Lower lobe of right lung (tissue), 2 donors: ENCODE measurements around the gene ACOT12. TPM values are rescaled to one million over a fixed set of nuclear protein-coding genes. Genes with fewer than 3 reads are reported as not detected.

Experiments used
- ATAC-seq, 2 donors: fragments of 200-7000 bp; cut with Tn5 transposase; one replicate each; pipeline ENCODE4 v1.9.1; 2020 to 2022; ENCODE audit warnings: mild to moderate bottlenecking in 2 of 2, moderate library complexity in 2 of 2
- DNase-seq: peaks from one replicate; pipeline ENCODE4 v3.0.0-alpha.2; 2020
- H3K27ac ChIP-seq: fragments of 200-600 bp; one replicate; pipeline ENCODE4 v1.8.0; 2022
- H3K27me3 ChIP-seq: fragments of 200-600 bp; one replicate; pipeline ENCODE4 v1.8.0; 2022; ENCODE audit warnings: low read depth
- H3K36me3 ChIP-seq: fragments of 200-600 bp; one replicate; pipeline ENCODE4 v1.8.0; 2022; ENCODE audit warnings: mild to moderate bottlenecking
- H3K4me1 ChIP-seq: fragments of 200-600 bp; one replicate; pipeline ENCODE4 v1.8.0; 2022
- H3K4me3 ChIP-seq: fragments of 200-600 bp; one replicate; pipeline ENCODE4 v1.8.0; 2022; ENCODE audit warnings: mild to moderate bottlenecking
- H3K9me3 ChIP-seq: fragments of 200-600 bp; one replicate; pipeline ENCODE4 v1.8.0; 2022
- intact Hi-C: fragments of 100-400 bp; cut with DNase I; formaldehyde crosslinking; loops from one replicate; pipeline ENCODE4 v1.11.0; 2022
- long read RNA-seq: library from polyadenylated mRNA; unstranded; transcript quantifications from one replicate; pipeline ENCODE4 v2.0.0, GENCODE V29; 2021
- total RNA-seq: library from RNA; stranded (reverse); fragmentation: NEBNext Ultra II Directional; extraction: Animal tissue kit (Norgen Biotek cat#: 25700); gene quantifications from one replicate; pipeline ENCODE4 v1.2.1, GENCODE V29; 2021
- TF ChIP-seq, protein P1 (sequence below): fragments of 200-600 bp; IDR thresholded peaks from one replicate; pipeline ENCODE4 v1.8.0; 2022; ENCODE audit warnings: antibody characterized with exemption, mild to moderate bottlenecking
- donor health status: DM: no; HTN: yes; CAD: no; lungs with severe emphysema.

The ACOT12 gene
- total RNA-seq: not detected
- long read RNA-seq: 0 reads

DNA sequence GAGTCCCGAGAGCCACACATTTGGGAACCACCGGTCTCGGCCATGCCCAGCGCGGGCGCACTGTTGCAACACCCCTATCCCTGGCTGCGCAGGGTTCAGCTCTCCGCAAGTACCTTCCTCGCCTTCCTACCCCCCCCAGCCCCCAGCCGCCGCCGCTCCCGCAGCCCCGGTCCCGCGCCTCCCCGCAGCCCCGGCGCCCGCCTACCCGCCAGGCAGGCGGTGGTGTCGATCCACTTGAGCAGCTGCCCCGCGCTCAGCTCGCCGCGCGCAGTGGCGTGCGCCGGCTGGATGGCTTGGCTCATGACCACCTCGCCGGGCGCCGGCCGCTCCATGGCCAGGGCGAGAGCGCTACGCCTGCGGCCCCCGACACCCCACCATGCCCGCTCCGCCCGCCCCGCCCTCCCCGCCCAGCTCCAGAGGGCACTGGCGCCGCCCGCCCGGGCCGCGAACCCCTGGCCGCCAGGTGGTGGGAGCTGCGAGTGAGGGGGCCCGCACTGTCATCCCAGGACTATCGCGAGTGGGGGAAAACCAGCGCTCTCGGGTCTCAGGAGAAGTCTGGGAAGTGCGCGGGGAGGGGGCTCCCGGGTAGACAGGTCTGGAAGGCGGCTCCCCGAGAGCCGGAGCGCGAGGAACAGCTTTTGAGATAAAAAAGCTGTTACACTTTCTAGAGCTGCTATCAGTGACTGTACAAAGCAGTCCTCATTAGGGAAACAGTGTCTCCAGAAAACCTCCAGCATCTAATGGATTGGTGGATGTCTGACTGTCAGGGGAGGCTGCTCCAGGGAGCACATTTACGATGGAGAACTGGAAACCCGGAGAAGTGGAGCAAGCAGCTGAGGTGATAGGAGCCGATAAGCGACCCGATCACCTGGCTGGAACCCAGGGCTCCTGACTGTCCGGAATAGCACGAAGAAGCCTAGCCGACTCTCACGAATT, at the start of gene ACOT12:
Gene ACOT12 (minus strand): TSS at position 352 of the 936 bp plus-strand sequence. CDS start 20 bp downstream, at position 332.
- Histone ChIP-seq H3K9me3 (no peaks in the 10 kb centered on the region), H3K27me3 (peaks cover 57% of the 10 kb centered on the region), H3K4me3 (peak within 1 kb of the TSS; percentile 46), H3K4me1 (peaks cover 15% of the 10 kb centered on the region), H3K36me3 (no peaks in the 10 kb centered on the region), H3K27ac (no peak within 1 kb of the TSS)
- TF ChIP-seq, protein P1, sequence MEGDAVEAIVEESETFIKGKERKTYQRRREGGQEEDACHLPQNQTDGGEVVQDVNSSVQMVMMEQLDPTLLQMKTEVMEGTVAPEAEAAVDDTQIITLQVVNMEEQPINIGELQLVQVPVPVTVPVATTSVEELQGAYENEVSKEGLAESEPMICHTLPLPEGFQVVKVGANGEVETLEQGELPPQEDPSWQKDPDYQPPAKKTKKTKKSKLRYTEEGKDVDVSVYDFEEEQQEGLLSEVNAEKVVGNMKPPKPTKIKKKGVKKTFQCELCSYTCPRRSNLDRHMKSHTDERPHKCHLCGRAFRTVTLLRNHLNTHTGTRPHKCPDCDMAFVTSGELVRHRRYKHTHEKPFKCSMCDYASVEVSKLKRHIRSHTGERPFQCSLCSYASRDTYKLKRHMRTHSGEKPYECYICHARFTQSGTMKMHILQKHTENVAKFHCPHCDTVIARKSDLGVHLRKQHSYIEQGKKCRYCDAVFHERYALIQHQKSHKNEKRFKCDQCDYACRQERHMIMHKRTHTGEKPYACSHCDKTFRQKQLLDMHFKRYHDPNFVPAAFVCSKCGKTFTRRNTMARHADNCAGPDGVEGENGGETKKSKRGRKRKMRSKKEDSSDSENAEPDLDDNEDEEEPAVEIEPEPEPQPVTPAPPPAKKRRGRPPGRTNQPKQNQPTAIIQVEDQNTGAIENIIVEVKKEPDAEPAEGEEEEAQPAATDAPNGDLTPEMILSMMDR: no peak
- intact Hi-C loops: no loop called here
- ATAC-seq (peak; percentile 47 to 51), DNase-seq (peak; percentile 41)

DNA sequence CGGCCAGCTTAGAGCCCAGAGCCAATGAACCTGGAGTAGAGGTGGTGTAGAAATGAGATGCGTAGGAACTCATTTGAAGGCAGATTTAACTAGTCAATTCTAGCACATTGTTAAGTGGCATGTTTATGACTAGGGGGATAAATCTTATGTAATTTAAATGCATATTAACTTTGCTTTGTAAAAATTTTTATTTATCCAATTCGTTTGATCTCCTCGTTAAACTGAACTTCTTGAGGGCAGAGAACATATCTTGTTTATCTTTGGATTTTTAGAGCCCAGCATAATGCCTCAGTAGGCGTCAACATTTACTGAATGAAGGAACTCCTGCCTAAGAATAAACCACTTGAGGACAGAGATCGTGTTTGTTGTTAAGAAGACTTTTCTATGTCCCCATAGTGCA, 41.1 kb upstream of the ACOT12 start:
- Histone ChIP-seq H3K4me3 (no peak overlapping the region), H3K9me3 (no peaks in the 10 kb centered on the region), H3K27me3 (no peaks in the 10 kb centered on the region), H3K36me3 (no peaks in the 10 kb centered on the region), H3K27ac (no peak overlapping the region), H3K4me1 (no peaks in the 10 kb centered on the region)
- intact Hi-C loops: no loop called here
- ATAC-seq (no peak), DNase-seq (no peak)
- TF ChIP-seq, protein P1: no peak

DNA sequence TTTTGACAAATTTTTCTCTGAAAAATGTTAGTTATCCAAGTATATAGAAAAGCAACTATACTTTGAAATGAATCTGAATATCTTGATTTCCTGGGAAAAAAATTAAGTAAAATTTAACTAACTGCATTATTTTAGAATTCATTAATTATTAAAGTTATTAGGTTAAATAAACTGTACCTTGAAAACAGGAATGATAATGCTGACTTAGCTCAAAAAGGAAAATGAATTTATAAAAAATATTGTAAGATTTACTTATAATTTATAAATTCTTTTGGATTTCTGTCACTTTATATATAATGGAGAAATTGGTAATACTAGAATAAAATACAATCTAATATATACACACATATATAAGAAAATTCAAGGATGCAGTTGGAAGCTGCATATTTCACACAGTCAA, 36.1 kb upstream of the ACOT12 start:
- no peak for DNase-seq
- H3K4me1 ChIP-seq: peaks cover 17% of the 10 kb centered on the region
- TF ChIP-seq, protein P1: no peak
- H3K27ac ChIP-seq: no peak overlapping the region
- H3K4me3 ChIP-seq: no peak overlapping the region
- intact Hi-C loops: loop anchor here (10.0 kb wide), 1 partner anchor 315 kb away; no protein-coding TSS in a partner anchor
- no peaks in the 10 kb centered on the region for H3K9me3 ChIP-seq
- no peak for ATAC-seq
- H3K27me3 ChIP-seq: no peaks in the 10 kb centered on the region
- no peaks in the 10 kb centered on the region for H3K36me3 ChIP-seq

DNA sequence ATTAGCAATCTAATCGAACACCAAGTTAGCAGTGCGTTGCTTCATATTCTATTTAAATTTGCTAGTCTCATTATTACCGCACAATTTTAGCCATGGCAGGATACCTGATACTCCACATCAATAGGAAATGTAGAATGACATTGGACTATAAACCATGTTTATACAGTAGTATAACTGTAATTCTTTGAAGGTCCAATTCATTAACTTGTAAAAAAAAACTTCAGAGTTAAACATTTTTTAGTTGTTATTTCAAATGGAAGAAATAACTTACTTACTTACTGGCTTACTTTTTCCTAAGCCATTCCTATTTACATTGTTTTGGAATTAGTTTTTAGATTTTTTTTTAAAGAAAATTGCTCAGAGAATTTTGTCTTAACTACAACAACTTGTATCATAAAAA, 35.4 kb upstream of the ACOT12 start:
- H3K27ac ChIP-seq: no peak overlapping the region
- intact Hi-C loops: loop anchor here (10.0 kb wide), 1 partner anchor 315 kb away; no protein-coding TSS in a partner anchor
- H3K36me3 ChIP-seq: no peaks in the 10 kb centered on the region
- ATAC-seq: no peak
- DNase-seq: no peak
- no peaks in the 10 kb centered on the region for H3K9me3 ChIP-seq
- H3K4me1 ChIP-seq: peaks cover 17% of the 10 kb centered on the region
- TF ChIP-seq, protein P1: no peak
- no peaks in the 10 kb centered on the region for H3K27me3 ChIP-seq
- H3K4me3 ChIP-seq: no peak overlapping the region

DNA sequence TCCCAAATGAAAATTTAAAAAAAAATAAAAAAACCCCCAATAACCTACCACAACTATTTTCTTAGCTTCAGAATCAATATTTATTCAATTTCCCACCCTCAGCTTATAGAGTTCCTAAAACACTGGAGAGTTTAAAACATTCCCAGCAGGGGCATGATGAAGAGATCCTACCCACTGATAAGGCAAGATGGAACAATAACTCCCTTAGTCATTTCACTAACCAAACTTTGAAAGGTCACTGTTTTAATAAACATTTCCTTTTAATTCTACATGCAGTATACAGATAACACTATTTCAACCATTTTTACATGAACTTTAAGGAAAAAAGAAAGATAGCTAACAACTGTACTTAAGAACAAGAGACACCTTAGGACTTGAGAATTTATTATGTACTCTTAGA, 34.9 kb upstream of the ACOT12 start:
- Histone ChIP-seq H3K27me3 (no peaks in the 10 kb centered on the region), H3K4me3 (no peak overlapping the region), H3K27ac (no peak overlapping the region), H3K36me3 (no peaks in the 10 kb centered on the region), H3K9me3 (no peaks in the 10 kb centered on the region), H3K4me1 (peaks cover 17% of the 10 kb centered on the region)
- DNase-seq (no peak), ATAC-seq (no peak)
- TF ChIP-seq, protein P1: no peak
- intact Hi-C loops: loop anchor here (10.0 kb wide), 1 partner anchor 316 kb away; no protein-coding TSS in a partner anchor
